Heart left ventricle (tissue), 13 donors: ENCODE results near the gene IRX2.

Source experiments
- CTCF ChIP-seq, 12 donors: fragments of 200-600 bp; sonication (generic) in 4 of 12; IDR thresholded peaks; one replicate each; pipeline versions ENCODE4 v1.5.0 to v1.8.0; 2018 to 2022; ENCODE audit warnings: antibody characterized with exemption in 12 of 12, mild to moderate bottlenecking in 5 of 12
- POLR2A ChIP-seq, 2 donors: fragments of 450-650 bp; IDR thresholded peaks; one replicate each; pipeline ENCODE4 v1.6.1; 2017; ENCODE audit warnings: antibody characterized with exemption in 2 of 2, mild to moderate bottlenecking in 2 of 2, moderate library complexity in 2 of 2
- donor health status: ischemic (EF 13 %, LVEDD 7.1; RV severe dilation, severe dysfunction).
- donor health status: DM: no; HTN: yes; CAD: no.
- donor health status: DM: no; HTN: no; CAD: no.
- donor health status: ischemic (EF 25% LVEDD 6.9; RV normal size, moderate dysfunction).
- donor health status: ischemic (EF 25% LVEDD 5.7; RV mildly dilated, moderate dysfunction).
- donor health status: ischemic (EF 35%, LVEDD 5.7; RV mildly dilated, moderate dysfunction).
- donor health status: nonischemic (EF 11% LVEDD 7.7; RV severe dilation, severe dysfunction).
- donor health status: DM: yes; HTN: yes; CAD: no.
- donor health status: PGD.
- donor health status: ischemic (EF 29% LVEDD 5.4; RV normal size, mild dysfunction).
- donor health status: nonischemic (EF 23%, LVEDD 6.1; RV moderate dilation, normal function).

- no peak for TF ChIP-seq CTCF (IDR thresholded peaks at IDR 0.05)
- TF ChIP-seq POLR2A (IDR thresholded peaks at IDR 0.05): no peak
Observed at GRCh38 chr5:2763533-2763794, 12.0 kb upstream of the IRX2 start.
